Measurements from ENCODE around the gene ZNF117.

GRCh38 chr7:64951250-64951848, 39.5 kb downstream of the ZNF117 start:
- TF ChIP-seq FOXA1 (IDR thresholded peaks at IDR 0.05), result no peak
- no peak for TF ChIP-seq ELF4 (IDR thresholded peaks at IDR 0.05)
- TF ChIP-seq CTBP1 (IDR thresholded peaks at IDR 0.05; ENCODE audit: borderline replicate concordance), result no peak
- no peak for TF ChIP-seq HDGF (IDR thresholded peaks at IDR 0.05; ENCODE audit: borderline replicate concordance)
- TF ChIP-seq SP1 (IDR thresholded peaks at IDR 0.05), result no peak
- TF ChIP-seq FOXK2 (IDR thresholded peaks at IDR 0.05), result no peak
- TF ChIP-seq SUZ12 (IDR thresholded peaks at IDR 0.05), result no peak
- TF ChIP-seq ZNF384 (IDR thresholded peaks at IDR 0.05), result no peak
- no peak for TF ChIP-seq ARNT (IDR thresholded peaks at IDR 0.05)
- no peak for TF ChIP-seq BHLHE40 (IDR thresholded peaks at IDR 0.05; ENCODE audit: borderline replicate concordance)
